ENCODE results near the gene RESP18.

DNA sequence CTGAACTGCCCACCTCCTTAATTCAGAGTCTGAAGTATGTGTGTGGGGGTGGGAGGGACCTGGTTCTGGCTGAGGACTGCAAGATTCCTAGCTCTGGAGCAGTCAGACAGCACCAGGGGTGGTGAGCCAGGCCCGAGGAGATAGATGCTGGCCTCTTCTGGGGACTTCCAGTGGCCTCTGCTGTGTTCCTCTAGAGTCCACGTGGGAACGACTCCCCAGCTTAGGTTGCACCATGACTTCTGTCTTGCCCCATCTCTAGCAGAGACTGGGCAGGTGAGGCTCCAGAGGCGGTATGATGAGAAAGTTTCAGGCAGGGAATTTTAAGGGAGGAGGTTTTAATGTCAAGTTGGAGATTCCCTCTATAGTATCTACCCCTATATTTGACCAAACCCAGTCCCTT lies 22.0 kb upstream of the RESP18 start:
- TF ChIP-seq POLR2AphosphoS5 (IDR thresholded peaks at IDR 0.05; ENCODE audit: low read depth, low read length) (no peak), POLR2A (IDR thresholded peaks at IDR 0.05; ENCODE audit: low read depth, low read length) (no peak)
